Dendritic cell treated with granulocyte-macrophage colony-stimulating factor and Interleukin-4, amounts not matched to agents 40 ng/mL and 50 ng/mL, for 4 days (primary cell): ENCODE results near the gene ANAPC16.
"Not testable (repeated sequence)": the region's sequence is repeated elsewhere in the genome, so short reads cannot be mapped to it uniquely, and the experiment has no call there.

Source experiments
- H3K27ac Mint-ChIP-seq: one replicate; pipeline ENCODE4 v1.8.0; 2022; ENCODE audit warnings: mild to moderate bottlenecking, mixed read lengths
- H3K27me3 Mint-ChIP-seq: one replicate; pipeline ENCODE4 v1.8.0; 2022; ENCODE audit warnings: mild to moderate bottlenecking, mixed read lengths
- H3K36me3 Mint-ChIP-seq: one replicate; pipeline ENCODE4 v1.8.0; 2022; ENCODE audit warnings: low read depth, mixed read lengths
- H3K4me1 Mint-ChIP-seq: one replicate; pipeline ENCODE4 v1.8.0; 2022; ENCODE audit warnings: low read depth, mixed read lengths
- H3K4me3 Mint-ChIP-seq: one replicate; pipeline ENCODE4 v1.8.0; 2022; ENCODE audit warnings: mild to moderate bottlenecking, moderate library complexity, mixed read lengths
- H3K9me3 Mint-ChIP-seq: one replicate; pipeline ENCODE4 v1.8.0; 2022; ENCODE audit warnings: mixed read lengths
- intact Hi-C: fragments of 100-400 bp; cut with micrococcal nuclease; formaldehyde crosslinking; loops from one replicate; pipeline ENCODE4 v1.15.0; 2022

Gene ANAPC16

DNA sequence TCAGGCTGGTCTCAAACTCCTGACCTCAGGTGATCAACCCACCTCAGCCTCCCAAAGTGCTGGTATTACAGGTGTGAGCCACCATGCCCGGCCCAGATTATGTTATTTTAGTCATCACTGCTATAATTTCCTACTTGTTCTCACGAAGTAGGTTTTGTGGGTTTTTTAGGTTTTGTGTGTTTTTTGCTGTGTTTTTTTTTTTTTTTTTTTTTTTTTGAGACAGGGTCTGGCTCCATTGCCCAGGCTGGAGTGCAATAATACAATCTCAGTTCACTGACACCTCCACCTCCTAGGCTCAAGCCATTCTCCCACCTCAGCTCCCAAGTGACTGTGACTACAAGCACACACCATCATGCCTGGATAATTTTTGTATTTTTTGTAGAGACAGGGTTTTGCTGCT, 20.9 kb upstream of the ANAPC16 start:
- Mint-ChIP-seq H3K4me3 (no peak overlapping the region), H3K36me3 (peaks cover 46% of the 10 kb centered on the region), H3K4me1 (no peaks in the 10 kb centered on the region), H3K27me3 (no peaks in the 10 kb centered on the region), H3K27ac (no peak overlapping the region), H3K9me3 (no peaks in the 10 kb centered on the region)
- intact Hi-C loops: no loop called here

DNA sequence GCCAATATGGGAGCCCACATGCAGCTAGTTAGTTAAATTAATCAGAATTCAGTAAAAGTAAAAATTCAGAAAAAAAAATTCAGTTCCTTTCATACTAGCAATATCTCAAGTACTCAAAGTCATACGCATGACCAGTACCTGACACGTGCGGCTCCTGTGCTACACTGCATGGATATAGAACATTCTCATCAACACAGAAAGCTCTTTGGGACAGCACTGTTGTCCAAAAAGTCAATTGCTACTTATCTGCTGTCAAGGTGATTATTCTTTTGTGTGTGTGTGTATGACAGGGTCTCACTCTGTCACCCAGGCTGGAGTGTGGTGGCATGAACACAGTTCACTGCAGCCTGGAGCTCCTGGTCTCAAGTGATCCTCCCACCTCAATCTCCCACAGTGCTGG, 14.9 kb upstream of the ANAPC16 start:
- H3K36me3 Mint-ChIP-seq: peaks cover 54% of the 10 kb centered on the region
- H3K4me1 Mint-ChIP-seq: no peaks in the 10 kb centered on the region
- intact Hi-C loops: no loop called here
- no peaks in the 10 kb centered on the region for H3K27me3 Mint-ChIP-seq
- H3K9me3 Mint-ChIP-seq: no peaks in the 10 kb centered on the region
- H3K4me3 Mint-ChIP-seq: no peak overlapping the region
- no peak overlapping the region for H3K27ac Mint-ChIP-seq

DNA sequence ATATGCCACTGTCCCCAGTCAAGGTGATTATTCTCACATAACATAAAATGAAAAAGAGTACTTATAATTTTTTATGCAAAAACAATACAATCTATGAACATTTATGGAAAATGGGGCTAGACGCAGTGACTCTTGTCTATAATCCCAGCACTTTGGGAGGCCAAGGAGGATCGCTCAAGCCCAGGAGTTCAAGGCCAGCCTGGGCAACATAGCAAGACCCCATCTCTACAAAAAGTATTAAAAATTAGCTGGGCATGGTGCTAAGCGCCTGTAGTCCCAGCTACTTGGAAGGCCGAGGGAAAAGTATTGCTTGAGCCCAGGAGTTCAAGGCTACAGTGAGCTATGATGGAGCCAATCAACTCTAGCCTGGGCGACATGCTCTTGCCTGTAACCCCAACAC, 14.5 kb upstream of the ANAPC16 start:
- Mint-ChIP-seq H3K9me3 (no peaks in the 10 kb centered on the region), H3K36me3 (peaks cover 50% of the 10 kb centered on the region), H3K4me3 (no peak overlapping the region), H3K27me3 (no peaks in the 10 kb centered on the region), H3K27ac (no peak overlapping the region), H3K4me1 (no peaks in the 10 kb centered on the region)
- intact Hi-C loops: no loop called here

DNA sequence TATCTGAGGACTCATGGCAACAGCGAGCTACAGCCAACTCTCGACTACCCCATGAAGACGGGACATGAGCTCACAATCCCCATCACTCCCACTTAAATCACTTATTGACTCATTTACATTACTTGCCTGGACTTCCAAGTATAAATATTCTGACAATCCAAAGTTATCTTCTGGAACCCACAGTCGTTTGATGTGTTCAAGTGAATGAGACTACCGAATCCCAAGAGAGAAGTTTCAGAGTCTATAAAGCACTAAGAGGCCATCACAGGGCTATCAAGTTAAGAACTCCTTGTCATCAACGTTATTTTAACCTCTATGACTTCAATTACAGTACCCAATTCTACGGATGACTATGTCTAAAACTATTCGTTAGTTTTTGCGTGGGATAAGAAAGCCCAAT, 11.5 kb upstream of the ANAPC16 start:
- intact Hi-C loops: no loop called here
- Mint-ChIP-seq H3K36me3 (peaks cover 64% of the 10 kb centered on the region), H3K9me3 (no peaks in the 10 kb centered on the region), H3K27me3 (no peaks in the 10 kb centered on the region), H3K27ac (no peak overlapping the region), H3K4me3 (no peak overlapping the region), H3K4me1 (no peaks in the 10 kb centered on the region)

DNA sequence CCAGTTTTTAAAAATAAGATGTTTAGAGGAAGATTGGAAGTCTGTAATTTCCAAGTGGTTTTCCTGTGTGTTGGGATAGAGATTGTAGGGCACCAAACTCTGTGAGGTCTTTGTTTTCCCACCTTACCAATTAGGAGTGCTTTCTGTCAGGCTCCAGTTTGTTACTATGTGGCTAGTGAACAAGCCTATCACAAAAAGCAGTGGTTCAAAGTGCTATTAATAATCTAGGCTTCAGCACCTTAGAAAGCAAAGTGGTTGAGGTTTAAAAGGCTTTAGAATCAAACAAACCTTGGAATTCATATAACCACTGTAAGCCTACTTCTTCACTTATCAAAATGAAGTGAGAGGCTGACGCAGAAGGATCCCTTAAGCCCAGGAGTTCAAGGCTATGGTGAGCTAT, 11.1 kb upstream of the ANAPC16 start:
- H3K9me3 Mint-ChIP-seq: no peaks in the 10 kb centered on the region
- peaks cover 62% of the 10 kb centered on the region for H3K36me3 Mint-ChIP-seq
- H3K27me3 Mint-ChIP-seq: no peaks in the 10 kb centered on the region
- no peak overlapping the region for H3K27ac Mint-ChIP-seq
- intact Hi-C loops: no loop called here
- H3K4me1 Mint-ChIP-seq: no peaks in the 10 kb centered on the region
- no peak overlapping the region for H3K4me3 Mint-ChIP-seq

DNA sequence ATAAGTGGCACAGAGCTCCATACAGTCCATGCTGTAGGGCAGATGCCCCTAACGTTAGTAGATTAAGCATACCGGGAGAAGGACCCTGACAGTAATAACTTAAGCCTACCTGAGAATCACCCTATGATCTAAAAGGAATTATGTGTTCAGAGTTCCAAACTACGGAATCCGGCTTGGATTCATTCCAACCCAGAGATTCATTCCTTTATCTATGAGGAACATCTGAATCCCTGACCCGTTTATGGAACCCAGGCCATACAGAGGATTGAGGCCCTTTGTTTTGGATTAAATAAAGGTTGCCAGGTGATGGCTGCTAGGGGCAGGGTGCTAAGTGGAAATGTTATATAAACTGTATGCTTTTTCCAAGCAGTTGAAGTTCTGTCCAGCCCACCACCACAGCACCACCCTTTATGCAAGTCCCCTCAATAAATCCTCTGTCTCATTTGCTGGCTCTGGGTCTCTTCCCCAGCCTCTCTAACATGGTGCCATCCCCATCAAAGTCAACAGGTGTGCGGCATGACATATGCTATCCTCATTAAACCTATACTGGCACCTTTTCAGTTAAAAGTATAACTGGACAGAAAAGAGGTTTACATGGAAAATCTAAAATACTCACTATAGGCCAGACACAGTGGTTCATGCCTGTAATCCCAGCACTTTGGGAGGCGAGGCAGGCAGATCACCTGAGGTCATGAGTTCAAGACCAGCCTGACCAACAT, 9.1 kb upstream of the ANAPC16 start:
- H3K4me3 Mint-ChIP-seq: no peak overlapping the region
- intact Hi-C loops: no loop called here
- H3K27me3 Mint-ChIP-seq: no peaks in the 10 kb centered on the region
- no peak overlapping the region for H3K27ac Mint-ChIP-seq
- no peaks in the 10 kb centered on the region for H3K9me3 Mint-ChIP-seq
- H3K36me3 Mint-ChIP-seq: peaks cover 68% of the 10 kb centered on the region
- no peaks in the 10 kb centered on the region for H3K4me1 Mint-ChIP-seq

DNA sequence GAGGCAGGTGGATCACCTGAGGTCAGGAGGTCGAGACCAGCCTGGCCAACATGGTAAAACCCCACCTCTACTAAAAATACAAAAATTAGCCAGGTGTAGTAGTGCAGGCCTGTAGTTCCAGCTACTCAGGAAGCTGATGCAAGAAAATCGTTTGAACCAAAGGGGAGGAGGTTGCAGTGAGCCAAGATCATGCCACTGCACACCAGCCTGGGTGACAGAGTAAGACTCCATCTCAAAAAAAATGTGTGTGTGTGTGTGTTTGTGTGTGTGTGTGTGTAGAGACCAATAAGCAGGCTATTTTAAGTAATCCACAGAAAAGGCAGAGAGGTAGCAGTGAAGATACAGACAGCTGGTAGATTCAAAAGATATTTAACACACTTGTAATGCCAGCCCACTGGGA, 7.3 kb upstream of the ANAPC16 start:
- H3K9me3 Mint-ChIP-seq, intact Hi-C loops, H3K27me3 Mint-ChIP-seq, H3K4me1 Mint-ChIP-seq, H3K4me3 Mint-ChIP-seq, H3K27ac Mint-ChIP-seq: not testable (repeated sequence)
- H3K36me3 Mint-ChIP-seq: peaks cover 56% of the 10 kb centered on the region

DNA sequence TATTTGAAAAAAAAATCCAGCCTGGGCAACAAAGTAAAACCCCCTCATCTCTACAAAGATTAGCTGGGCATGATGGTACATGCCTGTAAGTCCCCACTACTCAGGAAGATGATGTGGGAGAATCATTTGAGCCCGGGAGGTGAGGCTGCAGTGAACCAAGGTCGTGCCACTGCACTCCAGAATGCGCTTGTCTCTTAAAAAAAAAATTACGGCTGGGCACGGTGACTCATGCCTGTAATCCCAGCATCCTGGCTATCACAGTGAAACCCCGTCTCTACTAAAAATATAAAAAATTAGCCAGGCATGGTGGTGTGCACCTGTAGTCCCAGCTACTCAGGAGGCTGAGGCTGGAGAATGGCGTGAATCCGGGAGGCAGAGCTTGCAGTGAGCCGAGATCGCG, 4.4 kb upstream of the ANAPC16 start:
- peaks cover 55% of the 10 kb centered on the region for H3K36me3 Mint-ChIP-seq
- H3K4me1 Mint-ChIP-seq, intact Hi-C loops, H3K27ac Mint-ChIP-seq, H3K4me3 Mint-ChIP-seq, H3K9me3 Mint-ChIP-seq, H3K27me3 Mint-ChIP-seq: not testable (repeated sequence)

DNA sequence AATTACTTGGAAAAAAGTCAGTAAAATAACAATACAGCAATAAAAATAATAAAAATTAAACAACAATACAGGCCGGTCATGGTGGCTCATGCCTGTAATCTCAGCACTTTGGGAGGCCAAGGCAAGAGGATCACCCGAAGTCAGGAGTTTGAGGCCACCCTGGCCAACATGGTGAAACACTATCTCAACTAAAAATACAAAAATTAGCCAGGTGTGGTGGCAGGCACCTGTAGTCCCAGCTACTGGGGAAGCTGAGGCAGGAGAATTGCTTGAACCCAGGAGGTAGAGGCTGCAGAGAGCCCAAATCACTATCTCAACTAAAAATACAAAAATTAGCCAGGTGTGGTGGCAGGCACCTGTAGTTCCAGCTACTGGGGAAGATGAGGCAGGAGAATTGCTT, 4.0 kb upstream of the ANAPC16 start:
- peaks cover 53% of the 10 kb centered on the region for H3K36me3 Mint-ChIP-seq
- H3K27me3 Mint-ChIP-seq, H3K4me1 Mint-ChIP-seq, H3K27ac Mint-ChIP-seq, H3K9me3 Mint-ChIP-seq, intact Hi-C loops, H3K4me3 Mint-ChIP-seq: not testable (repeated sequence)

DNA sequence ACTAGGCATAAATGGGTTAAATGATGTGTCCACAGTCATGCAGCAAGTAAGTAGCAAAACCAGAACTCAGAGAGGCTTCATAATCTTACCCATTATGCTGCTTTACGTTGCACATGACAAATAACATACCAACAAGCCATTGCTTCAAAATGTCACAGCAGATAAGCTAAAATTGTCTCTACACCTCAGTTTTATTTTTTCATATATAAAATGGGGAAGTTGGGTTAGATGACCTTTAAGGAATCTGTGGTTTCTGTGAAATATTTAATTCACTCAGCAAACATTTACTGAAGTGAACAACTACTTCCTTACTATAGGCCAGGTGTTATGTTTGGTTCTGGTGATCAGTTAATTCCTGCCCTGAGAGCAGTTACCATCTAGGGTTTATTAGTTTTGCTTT, 2.5 kb downstream of the ANAPC16 start:
- Mint-ChIP-seq H3K9me3 (no peaks in the 10 kb centered on the region), H3K36me3 (peaks cover 23% of the 10 kb centered on the region), H3K27me3 (no peaks in the 10 kb centered on the region), H3K4me3 (peak overlapping the region; percentile 5), H3K27ac (peak overlapping the region; percentile 72), H3K4me1 (peaks cover 42% of the 10 kb centered on the region)
- intact Hi-C loops: loop anchor here (5.0 kb wide), 1 partner anchor 119 kb away; no protein-coding TSS in a partner anchor

DNA sequence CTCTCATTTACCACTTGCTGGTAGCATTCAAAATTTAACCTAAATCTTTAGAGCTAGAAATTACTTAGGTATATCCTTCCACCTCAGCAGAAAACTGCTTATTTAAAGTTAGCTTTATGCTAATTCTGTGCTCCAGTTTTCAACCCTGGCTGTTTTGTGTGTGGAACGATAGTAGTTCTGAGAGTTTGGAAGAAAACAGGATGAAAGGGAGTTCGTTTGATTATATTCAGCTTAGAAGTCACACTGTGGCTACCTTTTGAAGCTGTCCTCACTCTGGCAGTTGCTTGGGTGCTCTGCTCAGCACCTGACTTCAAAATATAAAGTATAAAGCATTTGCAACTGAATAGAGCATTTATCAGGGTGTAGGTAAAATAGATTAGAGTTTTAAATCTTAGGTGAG, 2.9 kb downstream of the ANAPC16 start:
- no peaks in the 10 kb centered on the region for H3K27me3 Mint-ChIP-seq
- H3K36me3 Mint-ChIP-seq: peaks cover 23% of the 10 kb centered on the region
- H3K9me3 Mint-ChIP-seq: no peaks in the 10 kb centered on the region
- peak overlapping the region; percentile 5 for H3K4me3 Mint-ChIP-seq
- H3K4me1 Mint-ChIP-seq: peaks cover 46% of the 10 kb centered on the region
- intact Hi-C loops: loop anchor here (5.0 kb wide), 1 partner anchor 119 kb away; no protein-coding TSS in a partner anchor
- peak overlapping the region; percentile 72 for H3K27ac Mint-ChIP-seq

DNA sequence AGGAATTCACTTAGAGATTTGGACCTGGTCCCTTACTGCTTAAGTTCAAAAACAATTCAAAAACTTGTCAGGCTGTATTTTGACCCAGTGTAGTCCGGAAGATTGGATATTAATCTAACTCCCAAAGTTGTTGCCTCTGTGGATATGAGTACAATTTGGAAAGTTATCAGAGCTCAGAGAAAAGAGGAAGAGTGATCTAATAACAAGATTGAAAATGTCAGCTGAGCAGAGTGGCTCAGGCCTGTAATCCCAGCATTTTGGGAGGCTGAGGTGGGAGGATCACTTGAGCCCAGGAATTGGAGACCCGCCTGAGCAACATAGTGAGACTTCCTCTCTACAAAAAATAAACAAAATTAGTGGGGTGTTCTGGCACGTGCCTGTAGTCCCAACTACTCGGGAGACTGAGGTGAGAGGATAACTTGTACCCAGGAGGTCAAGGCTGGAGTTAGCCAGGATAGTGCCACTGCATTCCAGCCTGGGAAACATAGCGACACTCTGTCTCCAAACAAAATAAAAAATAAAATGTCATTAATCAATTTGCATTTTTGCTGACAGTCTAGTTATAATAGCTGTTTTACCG, 3.5 kb downstream of the ANAPC16 start:
- no peaks in the 10 kb centered on the region for H3K9me3 Mint-ChIP-seq
- intact Hi-C loops: loop anchor here (5.0 kb wide), 1 partner anchor 118 kb away; no protein-coding TSS in a partner anchor
- H3K4me1 Mint-ChIP-seq: peaks cover 51% of the 10 kb centered on the region
- H3K27ac Mint-ChIP-seq: peak overlapping the region; percentile 72
- H3K27me3 Mint-ChIP-seq: no peaks in the 10 kb centered on the region
- peaks cover 29% of the 10 kb centered on the region for H3K36me3 Mint-ChIP-seq
- no peak overlapping the region for H3K4me3 Mint-ChIP-seq

DNA sequence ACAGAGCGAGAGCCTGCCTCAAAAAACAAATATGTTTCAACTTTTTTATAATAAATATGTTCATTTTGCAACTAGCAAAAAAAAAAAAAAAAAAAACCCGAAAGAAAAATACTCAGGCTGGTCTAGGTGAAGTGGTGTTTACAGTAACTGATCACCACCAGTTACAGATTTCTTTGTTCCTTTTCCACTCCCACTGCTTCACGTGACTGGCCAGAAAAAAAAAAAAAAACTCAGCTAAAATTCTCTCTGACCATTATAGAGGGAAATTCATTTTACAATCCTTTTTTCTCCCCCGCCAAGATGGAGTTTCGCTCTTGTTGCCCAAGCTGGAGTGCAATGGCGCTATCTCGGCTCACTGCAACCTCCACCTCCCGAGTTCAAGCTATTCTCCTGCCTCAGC, 4.8 kb downstream of the ANAPC16 start:
- Mint-ChIP-seq H3K36me3 (peaks cover 30% of the 10 kb centered on the region), H3K27ac (no peak overlapping the region), H3K9me3 (no peaks in the 10 kb centered on the region), H3K4me1 (peaks cover 46% of the 10 kb centered on the region), H3K4me3 (no peak overlapping the region), H3K27me3 (no peaks in the 10 kb centered on the region)
- intact Hi-C loops: no loop called here

DNA sequence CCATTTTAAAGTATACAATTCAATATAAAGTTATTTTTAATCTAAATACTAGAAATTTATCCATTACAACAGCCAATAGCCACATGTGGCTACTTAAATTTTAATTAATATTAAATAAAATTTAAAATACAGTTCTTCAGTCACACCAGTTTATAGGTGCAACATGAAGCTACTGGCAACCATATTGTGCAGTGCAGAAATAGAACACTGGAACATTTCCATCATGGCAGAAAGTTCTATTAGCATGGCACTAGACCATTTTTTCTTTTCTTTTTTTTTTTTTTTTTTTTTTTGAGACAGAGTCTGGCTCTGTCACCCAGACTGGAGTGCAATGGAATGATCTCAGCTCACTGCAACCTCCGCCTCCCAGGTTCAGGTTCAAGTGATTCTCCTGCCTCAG, 5.5 kb downstream of the ANAPC16 start:
- no peaks in the 10 kb centered on the region for H3K27me3 Mint-ChIP-seq
- H3K4me3 Mint-ChIP-seq: no peak overlapping the region
- intact Hi-C loops: no loop called here
- H3K4me1 Mint-ChIP-seq: peaks cover 45% of the 10 kb centered on the region
- no peak overlapping the region for H3K27ac Mint-ChIP-seq
- H3K36me3 Mint-ChIP-seq: peaks cover 26% of the 10 kb centered on the region
- H3K9me3 Mint-ChIP-seq: no peaks in the 10 kb centered on the region

DNA sequence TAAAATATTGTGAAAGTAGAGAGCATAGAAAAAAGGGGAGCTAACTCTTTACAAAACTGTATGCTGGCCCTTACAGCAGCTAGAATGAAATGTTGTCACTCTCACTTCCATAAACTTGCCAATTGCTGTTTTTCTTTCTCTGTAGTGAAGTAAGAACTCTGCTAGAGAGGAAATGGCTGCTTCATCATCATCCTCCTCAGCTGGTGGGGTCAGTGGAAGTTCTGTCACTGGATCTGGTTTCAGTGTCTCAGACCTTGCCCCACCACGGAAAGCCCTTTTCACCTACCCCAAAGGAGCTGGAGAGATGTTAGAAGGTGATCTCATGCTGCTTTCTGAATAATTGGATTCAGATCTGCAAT, 7.9 kb downstream of the ANAPC16 start:
- H3K4me1 Mint-ChIP-seq: peaks cover 38% of the 10 kb centered on the region

More for the DNA sequence above, 7.9 kb downstream of the ANAPC16 start:
- intact Hi-C loops: loop anchor here (2.0 kb wide), 2 partner anchors 91 to 327 kb away; no protein-coding TSS in a partner anchor
- Mint-ChIP-seq H3K4me3 (no peak overlapping the region), H3K9me3 (no peaks in the 10 kb centered on the region), H3K27me3 (no peaks in the 10 kb centered on the region), H3K36me3 (peaks cover 30% of the 10 kb centered on the region), H3K27ac (no peak overlapping the region)
